ENCODE measurements around the gene PDE9A.
A peak's percentile ranks its signal among the peaks of the same experiment; 100 is the strongest.

Gene PDE9A

DNA sequence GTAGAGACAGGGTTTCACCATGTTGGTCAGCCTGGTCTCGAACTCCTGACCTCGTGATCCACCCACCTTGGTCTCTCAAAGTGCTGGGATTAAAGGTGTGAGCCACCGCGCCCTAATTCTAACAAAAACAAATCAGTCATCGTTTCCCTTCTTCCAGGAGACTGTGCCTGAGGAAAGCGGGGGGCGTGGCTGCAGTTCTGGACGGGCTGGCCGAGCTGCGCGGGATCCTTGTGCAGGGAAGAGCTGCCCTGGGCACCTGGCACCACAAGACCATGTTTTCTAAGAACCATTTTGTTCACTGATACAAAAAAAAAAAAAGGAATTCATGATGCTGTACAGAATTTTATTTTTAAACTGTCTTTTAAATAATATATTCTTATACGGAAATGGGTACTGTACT lies 121.7 kb downstream of the PDE9A start:
- Histone ChIP-seq H3K27me3 (ENCODE audit: control insufficient read depth, insufficient read depth, low read length) (no peaks in the 10 kb centered on the region), H3K27ac (ENCODE audit: low read length) (no peak overlapping the region), H3K36me3 (ENCODE audit: control insufficient read depth, insufficient read depth, low read length) (peaks cover 26% of the 10 kb centered on the region), H3K4me3 (ENCODE audit: low read length) (no peak overlapping the region), H3K9me3 (ENCODE audit: control insufficient read depth, insufficient read depth, low read length) (no peaks in the 10 kb centered on the region), H3K4me1 (ENCODE audit: control insufficient read depth, insufficient read depth, low read length) (peaks cover 7% of the 10 kb centered on the region)
- DNase-seq (ENCODE audit: low read depth, low spot score) = no peak
- no CpG with 5 or more reads among the region's 12 CpGs for WGBS (ENCODE audit: insufficient coverage, insufficient read length)

DNA sequence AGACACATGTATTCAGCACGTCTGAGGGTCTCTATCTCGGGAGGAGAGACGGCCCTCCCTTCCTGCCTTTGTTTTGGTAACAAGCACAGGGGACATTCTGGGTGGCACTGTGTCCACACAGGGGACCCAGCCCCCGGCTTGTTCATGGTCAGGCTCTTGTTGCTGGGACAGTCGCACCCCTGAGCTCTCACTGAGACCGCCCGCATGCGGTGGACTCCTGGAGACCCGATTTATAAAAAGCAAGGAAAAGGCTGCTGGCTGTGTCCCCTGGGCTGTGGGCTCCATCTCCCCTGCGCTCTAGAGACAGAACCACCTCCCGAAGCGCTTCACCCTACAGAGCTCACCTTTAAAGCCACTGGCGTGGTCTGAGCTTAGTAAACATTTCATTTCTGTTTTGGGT lies 122.5 kb downstream of the PDE9A start:
- Histone ChIP-seq H3K4me1 (ENCODE audit: control insufficient read depth, insufficient read depth, low read length) (peaks cover 10% of the 10 kb centered on the region), H3K4me3 (ENCODE audit: low read length) (no peak overlapping the region), H3K27me3 (ENCODE audit: control insufficient read depth, insufficient read depth, low read length) (peaks cover 2% of the 10 kb centered on the region; the same call in 1 of the 2 replicates), H3K9me3 (ENCODE audit: control insufficient read depth, insufficient read depth, low read length) (no peaks in the 10 kb centered on the region), H3K36me3 (ENCODE audit: control insufficient read depth, insufficient read depth, low read length) (peaks cover 19% of the 10 kb centered on the region), H3K27ac (ENCODE audit: low read length) (no peak overlapping the region)
- no CpG with 5 or more reads among the region's 13 CpGs for WGBS (ENCODE audit: insufficient coverage, insufficient read length)
- no peak for DNase-seq (ENCODE audit: low read depth, low spot score)

DNA sequence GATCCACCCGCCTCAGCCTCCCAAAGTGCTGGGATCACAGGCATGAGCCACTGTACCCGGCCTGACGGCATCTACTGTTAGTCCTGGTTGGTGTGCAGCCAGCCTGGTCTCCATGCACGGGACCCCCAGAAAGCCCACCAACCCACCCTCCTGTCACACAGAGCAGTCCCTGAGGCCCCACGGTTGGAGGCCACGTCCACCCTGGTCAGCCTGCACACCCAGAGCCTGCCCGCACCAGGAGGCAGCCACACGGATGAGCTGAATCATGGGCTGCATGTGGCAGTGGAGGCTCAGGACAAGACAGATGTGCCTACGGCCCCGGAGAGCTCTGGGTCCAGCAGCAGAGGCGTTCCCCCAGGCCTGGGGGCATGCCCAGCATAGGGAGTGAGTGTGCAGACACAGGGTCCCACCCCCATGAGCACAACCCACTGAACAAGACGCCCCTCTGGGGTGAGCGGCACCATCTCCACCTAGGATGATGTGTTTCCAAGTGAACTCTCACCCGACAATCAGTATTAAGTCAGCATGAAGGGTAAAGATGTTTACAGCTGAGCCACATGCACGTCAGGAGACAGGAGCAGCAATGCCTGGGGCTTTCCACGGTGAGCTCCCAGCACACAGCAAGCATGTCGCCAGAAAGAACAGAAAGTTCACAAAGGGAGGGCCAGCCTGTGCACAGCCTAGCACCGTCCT lies 123.8 kb downstream of the PDE9A start:
- peaks cover 11% of the 10 kb centered on the region for H3K36me3 ChIP-seq (ENCODE audit: control insufficient read depth, insufficient read depth, low read length)

DNA sequence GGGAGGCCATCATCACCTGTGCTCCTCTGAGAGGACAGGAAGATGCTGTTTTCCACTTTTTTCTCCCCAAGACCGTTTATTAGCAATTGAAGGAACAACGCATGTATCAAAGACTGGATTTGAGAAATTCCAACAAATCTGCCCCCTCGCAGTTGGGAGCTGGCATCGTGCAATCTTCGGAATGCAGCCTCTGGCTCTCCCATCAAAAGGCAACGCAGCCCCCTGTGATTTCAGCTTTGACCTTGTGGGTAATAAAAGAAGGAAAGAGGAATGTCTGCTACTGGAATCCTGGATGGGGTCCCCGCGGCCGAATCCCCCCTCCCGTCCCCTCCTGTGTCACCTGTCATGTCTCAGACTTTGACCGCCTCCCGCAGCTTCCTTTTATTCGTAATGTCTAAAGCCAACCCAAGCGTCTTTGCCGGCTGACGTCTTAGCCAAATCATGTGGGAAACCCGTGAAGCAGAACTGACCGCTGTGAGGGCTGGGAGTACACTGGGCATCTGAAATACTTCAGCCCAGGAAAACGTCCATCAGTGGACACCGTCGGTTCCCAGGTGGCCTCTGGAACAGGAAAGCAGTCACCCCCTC lies 124.4 kb downstream of the PDE9A start:
- Histone ChIP-seq H3K36me3 (ENCODE audit: control insufficient read depth, insufficient read depth, low read length) (peaks cover 10% of the 10 kb centered on the region), H3K4me3 (ENCODE audit: low read length) (no peak overlapping the region), H3K27me3 (ENCODE audit: control insufficient read depth, insufficient read depth, low read length) (peaks cover 2% of the 10 kb centered on the region; the same call in 1 of the 2 replicates), H3K4me1 (ENCODE audit: control insufficient read depth, insufficient read depth, low read length) (peaks cover 13% of the 10 kb centered on the region), H3K9me3 (ENCODE audit: control insufficient read depth, insufficient read depth, low read length) (no peaks in the 10 kb centered on the region), H3K27ac (ENCODE audit: low read length) (no peak overlapping the region)
- WGBS (ENCODE audit: insufficient coverage, insufficient read length) = no CpG with 5 or more reads among the region's 21 CpGs
- no peak for DNase-seq (ENCODE audit: low read depth, low spot score)

More for the DNA sequence above, 123.8 kb downstream of the PDE9A start:
- Histone ChIP-seq H3K27me3 (ENCODE audit: control insufficient read depth, insufficient read depth, low read length) (peaks cover 2% of the 10 kb centered on the region; the same call in 1 of the 2 replicates), H3K4me3 (ENCODE audit: low read length) (no peak overlapping the region), H3K9me3 (ENCODE audit: control insufficient read depth, insufficient read depth, low read length) (no peaks in the 10 kb centered on the region), H3K27ac (ENCODE audit: low read length) (no peak overlapping the region), H3K4me1 (ENCODE audit: control insufficient read depth, insufficient read depth, low read length) (peaks cover 13% of the 10 kb centered on the region)
- DNase-seq (ENCODE audit: low read depth, low spot score) = no peak
- WGBS (ENCODE audit: insufficient coverage, insufficient read length) = no CpG with 5 or more reads among the region's 18 CpGs

DNA sequence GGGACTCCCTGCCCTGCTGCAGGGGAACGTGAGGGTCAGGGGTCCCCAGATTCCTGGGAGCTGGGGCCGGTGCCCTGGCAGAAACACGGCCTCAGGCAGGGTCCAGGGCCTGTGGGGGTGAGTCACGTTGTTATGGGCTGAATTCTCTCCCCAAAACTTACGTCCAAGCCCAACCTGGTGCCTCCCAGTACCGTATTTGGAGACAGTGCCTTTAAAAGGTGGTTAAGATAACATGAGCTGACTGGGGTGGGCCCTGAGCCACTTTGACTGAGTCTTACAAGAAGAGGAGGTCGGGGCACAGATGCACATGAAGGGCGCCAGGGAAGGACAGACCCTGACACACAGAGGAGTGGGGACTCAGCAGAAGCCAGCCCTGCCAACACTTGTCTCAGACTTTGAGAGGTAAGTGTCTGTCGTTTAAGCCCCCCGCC lies 126.0 kb downstream of the PDE9A start:
- Histone ChIP-seq H3K9me3 (ENCODE audit: control insufficient read depth, insufficient read depth, low read length) (no peaks in the 10 kb centered on the region), H3K27ac (ENCODE audit: low read length) (no peak overlapping the region), H3K4me3 (ENCODE audit: low read length) (no peak overlapping the region), H3K4me1 (ENCODE audit: control insufficient read depth, insufficient read depth, low read length) (peaks cover 14% of the 10 kb centered on the region), H3K36me3 (ENCODE audit: control insufficient read depth, insufficient read depth, low read length) (peaks cover 10% of the 10 kb centered on the region), H3K27me3 (ENCODE audit: control insufficient read depth, insufficient read depth, low read length) (peaks cover 2% of the 10 kb centered on the region; the same call in 1 of the 2 replicates)
- no peak for DNase-seq (ENCODE audit: low read depth, low spot score)
- no CpG with 5 or more reads among the region's 10 CpGs for WGBS (ENCODE audit: insufficient coverage, insufficient read length)

DNA sequence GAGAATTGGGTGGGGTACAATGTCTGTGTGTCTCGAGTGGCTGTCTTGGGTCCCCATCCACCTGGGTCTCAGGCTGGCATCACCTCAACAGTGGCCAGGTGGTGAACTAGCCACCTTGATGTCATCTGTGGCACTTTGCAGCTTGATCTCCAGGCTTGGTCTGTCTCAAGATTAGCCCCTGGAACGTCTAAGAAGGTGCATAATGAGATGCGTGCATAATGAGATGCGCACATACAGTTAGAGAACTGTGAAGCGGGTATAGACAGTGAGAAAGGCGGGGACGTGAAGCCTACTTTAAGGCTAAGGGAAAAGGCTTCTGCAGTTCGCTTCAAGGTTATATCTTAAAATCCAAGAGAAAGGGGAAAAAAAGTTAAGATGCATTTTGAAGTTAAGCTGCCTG lies 127.2 kb downstream of the PDE9A start:
- H3K4me1 ChIP-seq (ENCODE audit: control insufficient read depth, insufficient read depth, low read length) = peaks cover 14% of the 10 kb centered on the region
- no peak overlapping the region for H3K4me3 ChIP-seq (ENCODE audit: low read length)
- H3K9me3 ChIP-seq (ENCODE audit: control insufficient read depth, insufficient read depth, low read length) = no peaks in the 10 kb centered on the region
- peaks cover 8% of the 10 kb centered on the region for H3K36me3 ChIP-seq (ENCODE audit: control insufficient read depth, insufficient read depth, low read length)
- no peak for DNase-seq (ENCODE audit: low read depth, low spot score)
- H3K27ac ChIP-seq (ENCODE audit: low read length) = no peak overlapping the region
- H3K27me3 ChIP-seq (ENCODE audit: control insufficient read depth, insufficient read depth, low read length) = peaks cover 2% of the 10 kb centered on the region; the same call in 1 of the 2 replicates
- WGBS (ENCODE audit: insufficient coverage, insufficient read length) = no CpG with 5 or more reads among the region's 8 CpGs

DNA sequence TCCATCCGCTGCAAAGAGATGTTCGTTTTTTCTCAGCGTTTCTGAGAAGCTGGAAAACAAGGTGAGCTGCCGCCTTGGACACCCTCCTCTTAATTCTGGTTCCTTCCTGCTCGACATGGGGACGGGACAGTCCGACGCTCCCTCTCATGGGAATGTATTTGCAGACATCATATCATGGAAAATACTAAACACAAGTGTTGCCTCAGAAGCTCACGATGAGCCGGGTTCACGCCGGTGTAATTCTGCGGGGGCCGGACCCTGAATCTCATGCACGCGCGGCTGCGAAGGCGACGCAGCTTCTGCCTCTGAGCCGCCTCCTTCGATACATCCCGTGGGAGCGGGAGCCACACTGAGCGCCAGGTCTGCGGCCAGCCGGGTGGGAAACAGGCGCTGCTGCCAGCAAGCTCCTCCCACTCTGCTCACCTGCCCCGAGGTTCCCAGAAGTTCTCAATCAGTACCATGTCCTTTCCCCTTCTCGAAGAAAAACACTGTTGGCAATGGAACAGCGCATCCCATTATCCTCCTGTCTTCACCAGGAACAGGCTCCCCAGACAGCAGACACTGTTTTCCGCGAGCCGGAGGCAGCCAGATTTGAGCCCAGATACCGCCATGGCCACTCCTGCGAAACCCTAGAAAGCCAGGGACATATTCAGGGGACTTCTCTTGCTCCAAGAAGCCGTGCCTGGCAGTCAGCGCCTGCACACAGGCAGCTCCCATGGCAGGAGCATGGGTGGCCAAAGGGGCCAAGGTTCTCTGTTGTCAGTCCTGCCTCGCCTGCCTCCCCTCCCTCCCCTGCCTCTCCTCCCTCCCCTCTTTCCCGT lies 127.9 kb downstream of the PDE9A start:
- Histone ChIP-seq H3K9me3 (ENCODE audit: control insufficient read depth, insufficient read depth, low read length) (no peaks in the 10 kb centered on the region), H3K4me1 (ENCODE audit: control insufficient read depth, insufficient read depth, low read length) (peaks cover 14% of the 10 kb centered on the region), H3K36me3 (ENCODE audit: control insufficient read depth, insufficient read depth, low read length) (peaks cover 6% of the 10 kb centered on the region), H3K27me3 (ENCODE audit: control insufficient read depth, insufficient read depth, low read length) (peaks cover 2% of the 10 kb centered on the region; the same call in 1 of the 2 replicates), H3K4me3 (ENCODE audit: low read length) (peak overlapping the region; percentile 29; the same call in 1 of the 2 replicates), H3K27ac (ENCODE audit: low read length) (no peak overlapping the region)
- WGBS (ENCODE audit: insufficient coverage, insufficient read length) = no CpG with 5 or more reads among the region's 40 CpGs
- peak; percentile 43 for DNase-seq (ENCODE audit: low read depth, low spot score)

DNA sequence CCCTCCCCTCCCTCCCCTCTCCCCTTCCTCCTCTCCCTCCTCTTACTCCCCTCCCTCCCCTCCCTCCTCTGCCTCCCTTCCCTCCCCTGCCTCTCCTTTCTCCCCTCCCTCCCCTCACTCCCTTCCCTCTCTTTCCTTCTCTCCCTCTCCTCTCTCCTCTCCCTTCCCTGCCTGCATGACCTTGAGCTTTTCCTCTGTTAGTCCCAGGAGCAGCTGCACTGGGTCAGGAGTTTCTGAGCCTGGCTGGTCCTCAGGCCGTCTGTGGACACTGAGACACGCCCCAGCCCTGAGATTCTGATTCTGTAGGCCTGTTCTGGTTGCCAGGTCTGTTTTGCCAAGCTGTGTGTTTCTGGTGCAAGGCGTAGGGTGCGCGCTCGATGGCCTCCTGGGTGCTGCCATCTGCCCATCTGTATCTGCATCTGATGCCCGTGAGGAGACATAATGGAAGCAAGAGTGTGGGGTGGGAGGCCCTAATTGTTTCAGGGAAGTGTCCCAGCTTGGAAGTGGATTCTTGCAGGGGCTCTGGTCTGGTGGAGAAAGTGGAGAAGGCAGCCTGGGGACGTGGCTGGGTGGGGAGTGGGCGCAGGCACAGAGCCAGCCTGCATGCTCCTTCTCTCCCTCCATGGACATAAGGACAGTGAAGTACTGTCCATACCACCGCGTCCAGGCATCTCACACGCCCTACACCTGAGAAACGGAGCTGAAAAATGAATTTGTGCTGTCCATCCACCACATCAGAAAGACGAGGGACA lies 128.7 kb downstream of the PDE9A start:
- no CpG with 5 or more reads among the region's 14 CpGs for WGBS (ENCODE audit: insufficient coverage, insufficient read length)
- H3K4me3 ChIP-seq (ENCODE audit: low read length) = no peak overlapping the region; the same call in 1 of the 2 replicates
- DNase-seq (ENCODE audit: low read depth, low spot score) = no peak
- H3K27ac ChIP-seq (ENCODE audit: low read length) = no peak overlapping the region
- H3K4me1 ChIP-seq (ENCODE audit: control insufficient read depth, insufficient read depth, low read length) = peaks cover 14% of the 10 kb centered on the region
- peaks cover 4% of the 10 kb centered on the region; the same call in 1 of the 2 replicates for H3K36me3 ChIP-seq (ENCODE audit: control insufficient read depth, insufficient read depth, low read length)
- H3K27me3 ChIP-seq (ENCODE audit: control insufficient read depth, insufficient read depth, low read length) = peaks cover 2% of the 10 kb centered on the region; the same call in 1 of the 2 replicates
- H3K9me3 ChIP-seq (ENCODE audit: control insufficient read depth, insufficient read depth, low read length) = no peaks in the 10 kb centered on the region

DNA sequence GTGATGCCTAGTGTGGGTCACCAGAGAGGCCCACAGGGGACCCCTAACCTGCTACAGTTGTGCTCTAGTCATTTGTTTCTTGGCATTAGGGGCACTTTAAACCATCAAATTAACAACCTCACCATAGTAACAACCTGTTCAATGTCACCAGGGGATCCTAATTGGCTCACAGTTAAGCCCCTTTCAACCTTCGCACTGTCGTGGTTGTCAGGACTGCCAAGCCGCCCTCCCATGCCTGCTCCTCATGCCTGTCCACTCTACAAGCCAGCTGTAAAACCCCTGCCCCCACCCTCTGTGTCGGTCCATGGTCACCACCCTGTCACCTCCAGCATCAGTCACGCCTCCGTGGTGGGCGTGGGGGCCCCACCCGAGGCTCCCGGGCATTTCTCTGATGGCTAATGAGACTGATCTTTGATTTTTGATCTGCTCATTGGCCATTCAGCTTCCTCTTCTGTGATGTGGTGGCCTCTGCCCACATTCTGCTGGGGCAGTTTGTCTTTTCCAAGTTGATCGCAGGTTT lies 129.4 kb downstream of the PDE9A start:
- no peaks in the 10 kb centered on the region for H3K36me3 ChIP-seq (ENCODE audit: control insufficient read depth, insufficient read depth, low read length)
- peaks cover 12% of the 10 kb centered on the region for H3K4me1 ChIP-seq (ENCODE audit: control insufficient read depth, insufficient read depth, low read length)
- H3K4me3 ChIP-seq (ENCODE audit: low read length) = no peak overlapping the region
- peaks cover 2% of the 10 kb centered on the region; the same call in 1 of the 2 replicates for H3K27me3 ChIP-seq (ENCODE audit: control insufficient read depth, insufficient read depth, low read length)
- no CpG with 5 or more reads among the region's 10 CpGs for WGBS (ENCODE audit: insufficient coverage, insufficient read length)
- no peak overlapping the region for H3K27ac ChIP-seq (ENCODE audit: low read length)
- H3K9me3 ChIP-seq (ENCODE audit: control insufficient read depth, insufficient read depth, low read length) = no peaks in the 10 kb centered on the region
- no peak for DNase-seq (ENCODE audit: low read depth, low spot score)

All from iPS DF 6.9 (cell line).